HG02970 (cell line): Measurements from ENCODE around the gene ZNF408.
"Not testable (repeated sequence)": the region's sequence is repeated elsewhere in the genome, so short reads cannot be mapped to it uniquely, and the experiment has no call there.

ENCODE experiments used
- ATAC-seq: cut with Tn5 transposase; IDR thresholded peaks from one replicate; pipeline ENCODE4 v1.9.1; 2021; ENCODE audit warnings: mild to moderate bottlenecking, moderate library complexity, moderate number of reproducible peaks; ENCODE audit not compliant: unreplicated experiment, low FRiP score

ZNF408 gene

DNA sequence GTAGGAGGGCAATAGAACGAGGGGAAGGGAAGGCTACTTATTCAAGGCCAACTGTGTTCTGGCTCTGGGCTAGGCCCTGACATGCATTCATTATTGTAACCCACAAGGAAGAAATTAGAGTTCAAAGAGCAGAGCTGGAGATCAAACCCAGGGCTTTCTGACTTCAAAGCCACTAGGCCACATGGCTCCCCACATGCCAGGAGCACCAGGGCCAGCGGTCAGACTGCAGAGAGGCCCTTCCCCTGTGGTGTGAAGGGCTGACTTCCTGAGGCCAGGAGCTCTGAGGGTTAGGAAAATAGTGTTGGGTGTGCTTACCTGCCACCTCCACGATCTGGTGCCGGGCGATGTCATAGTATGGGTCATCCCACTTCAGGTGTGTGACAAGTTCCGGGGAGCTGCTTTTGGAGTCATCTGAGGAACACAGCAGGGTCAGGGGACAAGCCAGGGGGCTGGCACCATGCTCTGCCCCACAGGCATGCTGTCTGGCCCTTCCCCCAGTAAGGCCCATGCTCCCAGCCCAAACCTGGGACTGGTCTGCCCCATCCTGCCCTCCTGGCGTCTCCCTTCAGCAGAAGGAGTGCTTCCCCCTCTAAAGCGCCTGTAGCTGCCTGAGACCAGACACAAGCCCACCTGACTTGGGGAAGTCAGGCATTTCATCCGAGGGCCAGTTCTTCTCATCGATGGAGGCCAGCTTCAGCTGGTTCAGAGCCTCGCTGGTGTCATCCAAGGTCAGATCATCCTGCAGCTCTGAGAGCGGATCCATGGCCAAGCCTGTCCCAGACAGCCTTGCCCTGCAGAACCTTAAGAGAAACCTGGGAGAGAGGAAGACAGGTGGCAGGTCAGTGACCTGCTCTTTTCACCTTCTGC, 5.3 kb upstream of the ZNF408 start:
- ATAC-seq, result no peak

DNA sequence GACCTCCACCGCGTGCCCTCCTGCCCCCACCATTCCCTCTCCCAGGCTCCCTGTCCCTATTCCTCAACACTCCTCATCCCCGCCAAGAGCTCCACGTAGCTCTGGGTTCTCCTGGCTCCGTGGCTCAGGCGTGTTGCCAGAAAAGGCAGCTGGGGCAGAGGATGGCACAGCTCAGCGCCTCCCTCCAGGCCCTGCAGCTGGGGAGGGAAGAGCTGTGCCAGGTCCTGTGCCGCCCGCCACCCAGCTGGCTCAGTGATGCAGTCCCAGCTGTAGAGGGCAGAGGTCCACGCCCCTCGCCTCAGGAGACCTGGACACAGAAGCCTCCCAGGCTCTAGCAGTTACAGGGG, 4.6 kb upstream of the ZNF408 start:
- no peak for ATAC-seq

DNA sequence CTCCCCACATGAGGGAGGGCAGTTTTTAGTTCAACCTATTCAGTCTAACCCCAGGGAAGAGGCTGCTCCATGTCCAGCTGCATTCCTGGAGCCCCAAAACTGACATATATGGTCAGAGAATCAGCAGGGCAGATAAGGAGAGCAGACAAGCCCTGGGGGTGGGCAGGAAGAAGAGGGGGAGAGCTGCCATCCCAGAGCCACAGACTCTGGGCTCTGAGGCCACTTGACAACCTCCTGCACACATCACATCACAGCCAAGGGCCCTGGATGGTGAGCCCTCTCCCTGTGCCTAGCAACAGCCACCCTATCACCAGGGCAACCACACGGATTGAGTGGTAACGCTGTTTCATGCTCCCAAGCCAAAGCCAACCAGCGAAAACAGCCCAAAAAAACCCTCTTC, 3.5 kb upstream of the ZNF408 start:
- ATAC-seq, result no peak

DNA sequence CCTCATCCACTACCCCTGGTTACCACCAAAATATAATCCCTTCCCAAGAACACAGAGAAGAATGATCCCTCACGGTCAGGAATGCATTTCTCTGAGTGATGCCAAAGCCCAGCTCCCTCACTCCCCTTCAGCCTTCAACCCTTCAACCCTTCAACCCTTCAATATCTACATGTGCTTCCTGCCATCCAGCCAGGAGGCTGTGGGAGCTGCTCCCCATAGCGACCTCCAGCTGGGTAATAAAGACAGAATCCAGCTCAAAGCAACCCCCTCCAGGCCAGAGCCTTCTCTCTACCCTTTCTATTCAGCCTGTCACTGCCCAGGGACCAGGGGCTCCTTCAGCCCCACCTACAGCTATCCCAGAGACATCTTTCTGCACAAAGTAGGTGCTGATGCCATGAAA, 3.1 kb upstream of the ZNF408 start:
- ATAC-seq, result no peak

DNA sequence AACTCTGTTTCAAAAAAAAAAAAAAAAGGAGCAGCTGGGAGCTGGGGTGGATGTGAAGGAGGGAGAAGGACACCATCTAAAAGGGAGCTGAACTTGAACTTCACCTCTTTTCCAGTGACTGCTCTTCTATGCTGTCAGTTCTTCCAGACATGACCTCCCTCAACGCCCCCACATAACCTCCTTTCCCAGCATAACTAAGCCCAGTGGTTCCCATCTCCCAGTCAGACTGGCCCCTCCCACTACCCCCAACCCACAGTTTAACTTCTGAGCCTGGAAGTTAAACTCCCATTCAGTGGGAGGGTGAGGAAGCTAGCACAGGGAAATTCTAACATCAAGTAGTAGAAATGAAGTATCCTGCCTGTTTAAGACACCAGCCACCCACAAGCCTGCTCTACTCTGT, 2.2 kb upstream of the ZNF408 start:
- ATAC-seq, result no peak

DNA sequence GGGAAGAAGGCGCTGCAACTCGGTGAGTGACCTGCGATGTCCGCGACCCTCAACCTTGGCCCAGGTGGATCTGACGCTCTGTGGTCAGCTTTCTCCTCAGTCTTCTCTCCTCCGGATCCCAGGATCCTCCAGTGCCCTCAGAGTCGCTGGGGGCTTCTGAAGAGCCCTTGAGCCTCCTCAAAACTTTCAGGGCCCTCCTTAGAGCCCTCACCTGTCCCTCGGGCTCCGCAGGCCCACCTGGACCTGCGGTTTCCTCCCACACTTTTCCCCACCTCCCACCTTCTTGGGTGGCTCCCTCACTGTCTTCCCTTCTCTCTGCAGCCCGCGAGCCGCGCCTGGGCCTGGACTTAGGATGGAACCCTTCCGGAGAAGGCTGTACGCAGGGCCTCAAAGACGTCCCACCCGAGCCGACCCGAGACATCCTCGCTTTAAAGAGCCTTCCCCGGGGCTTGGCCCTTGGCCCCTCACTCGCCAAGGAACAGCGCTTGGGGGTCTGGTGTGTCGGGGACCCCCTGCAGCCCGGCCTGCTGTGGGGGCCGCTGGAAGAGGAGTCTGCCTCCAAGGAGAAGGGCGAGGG, 335 bp downstream of the ZNF408 start:
- no peak for ATAC-seq

DNA sequence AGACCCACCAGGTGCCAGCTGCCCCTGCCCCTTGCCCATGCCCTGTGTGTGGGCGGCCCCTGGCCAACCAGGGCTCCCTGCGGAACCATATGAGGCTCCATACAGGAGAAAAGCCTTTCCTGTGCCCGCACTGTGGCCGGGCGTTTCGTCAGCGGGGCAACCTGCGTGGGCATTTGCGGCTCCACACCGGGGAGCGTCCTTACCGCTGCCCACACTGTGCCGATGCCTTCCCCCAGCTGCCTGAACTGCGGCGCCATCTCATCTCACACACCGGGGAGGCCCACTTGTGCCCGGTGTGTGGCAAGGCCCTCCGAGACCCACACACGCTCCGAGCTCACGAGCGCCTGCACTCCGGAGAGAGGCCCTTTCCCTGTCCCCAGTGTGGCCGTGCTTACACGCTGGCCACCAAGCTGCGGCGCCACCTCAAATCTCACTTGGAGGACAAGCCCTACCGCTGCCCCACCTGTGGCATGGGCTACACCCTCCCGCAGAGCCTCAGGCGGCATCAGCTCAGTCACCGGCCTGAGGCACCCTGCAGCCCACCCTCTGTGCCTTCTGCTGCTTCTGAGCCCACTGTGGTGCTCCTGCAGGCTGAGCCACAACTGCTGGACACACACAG, 4.3 kb downstream of the ZNF408 start:
- no peak for ATAC-seq

DNA sequence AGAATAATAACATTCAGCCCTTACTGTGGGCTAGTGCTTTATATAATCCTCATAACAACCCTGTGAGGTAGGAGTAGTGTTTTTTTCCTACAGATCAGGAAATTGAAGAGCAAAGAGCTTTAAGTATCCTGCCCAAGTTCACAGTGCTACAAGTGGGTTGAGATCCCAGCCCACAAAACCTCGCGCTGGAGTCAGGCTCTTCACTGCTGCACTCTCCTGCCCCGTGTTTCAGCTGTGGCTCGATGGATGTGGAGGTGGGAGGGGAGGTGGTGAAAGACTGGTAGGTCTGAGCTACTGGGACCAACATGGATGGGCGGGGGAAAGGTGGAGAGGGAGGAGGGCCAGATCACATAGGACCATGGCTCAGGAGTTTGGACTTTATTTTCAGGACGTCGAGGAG, 6.1 kb downstream of the ZNF408 start:
- ATAC-seq, result no peak

DNA sequence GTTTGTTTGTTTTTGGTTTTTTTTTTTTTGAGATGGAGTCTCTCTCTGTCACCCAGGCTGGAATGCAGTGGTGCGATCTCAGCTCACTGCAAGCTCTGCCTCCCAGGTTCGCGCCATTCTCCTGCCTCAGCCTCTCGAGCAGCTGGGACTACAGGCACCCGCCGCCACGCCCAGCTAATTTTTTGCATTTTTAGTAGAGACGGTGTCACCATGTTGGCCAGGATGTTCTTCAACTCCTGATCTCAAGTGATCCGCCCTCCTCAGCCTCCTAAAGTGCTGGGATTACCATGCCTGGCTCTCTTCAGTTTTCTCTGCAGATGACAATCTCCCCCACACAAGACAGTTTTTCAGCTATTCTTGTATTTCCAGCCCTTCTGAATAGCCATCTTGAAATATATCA, 8.5 kb downstream of the ZNF408 start:
- not testable (repeated sequence) for ATAC-seq

DNA sequence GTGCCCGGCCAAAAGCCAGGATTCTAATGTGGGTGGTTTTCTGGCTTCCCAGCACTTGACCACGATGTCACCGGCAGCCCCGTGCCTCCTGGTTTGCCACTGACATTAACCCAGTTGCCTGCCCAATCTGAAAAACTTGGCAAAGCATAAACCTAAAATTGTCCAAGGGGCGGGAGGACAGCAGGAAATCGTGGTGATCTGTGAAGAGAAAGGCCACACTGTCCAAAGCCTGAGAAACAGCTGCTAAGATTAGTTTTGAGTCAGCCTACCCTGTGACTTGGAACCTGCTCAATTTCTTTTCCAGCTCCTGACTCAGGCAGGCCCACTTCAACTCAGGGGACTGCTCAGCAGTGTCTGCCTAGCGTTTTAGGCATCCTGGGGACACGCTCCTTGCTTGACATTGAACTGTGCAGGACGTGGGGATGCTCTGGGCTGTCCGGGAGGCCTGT, 10.0 kb downstream of the ZNF408 start:
- ATAC-seq, result no peak

DNA sequence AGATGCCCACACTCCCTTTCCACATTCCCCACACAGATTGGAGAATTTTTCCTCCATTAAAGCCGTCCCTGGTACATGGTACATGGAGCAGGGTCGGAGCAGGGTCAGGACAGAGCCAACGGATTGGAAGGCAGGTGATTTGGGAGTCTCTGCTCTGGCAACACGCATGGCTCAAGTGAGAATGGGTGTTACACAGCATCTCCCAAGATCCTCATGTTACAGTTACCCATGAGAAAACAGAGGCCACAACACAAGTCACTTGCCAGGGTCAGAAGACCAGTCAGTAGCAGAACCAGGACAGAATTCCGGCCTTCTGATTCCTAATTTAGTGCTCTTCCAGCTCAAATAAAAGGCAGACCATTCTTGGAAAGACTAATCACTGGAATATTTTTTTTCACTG, 10.5 kb downstream of the ZNF408 start:
- ATAC-seq, result no peak

DNA sequence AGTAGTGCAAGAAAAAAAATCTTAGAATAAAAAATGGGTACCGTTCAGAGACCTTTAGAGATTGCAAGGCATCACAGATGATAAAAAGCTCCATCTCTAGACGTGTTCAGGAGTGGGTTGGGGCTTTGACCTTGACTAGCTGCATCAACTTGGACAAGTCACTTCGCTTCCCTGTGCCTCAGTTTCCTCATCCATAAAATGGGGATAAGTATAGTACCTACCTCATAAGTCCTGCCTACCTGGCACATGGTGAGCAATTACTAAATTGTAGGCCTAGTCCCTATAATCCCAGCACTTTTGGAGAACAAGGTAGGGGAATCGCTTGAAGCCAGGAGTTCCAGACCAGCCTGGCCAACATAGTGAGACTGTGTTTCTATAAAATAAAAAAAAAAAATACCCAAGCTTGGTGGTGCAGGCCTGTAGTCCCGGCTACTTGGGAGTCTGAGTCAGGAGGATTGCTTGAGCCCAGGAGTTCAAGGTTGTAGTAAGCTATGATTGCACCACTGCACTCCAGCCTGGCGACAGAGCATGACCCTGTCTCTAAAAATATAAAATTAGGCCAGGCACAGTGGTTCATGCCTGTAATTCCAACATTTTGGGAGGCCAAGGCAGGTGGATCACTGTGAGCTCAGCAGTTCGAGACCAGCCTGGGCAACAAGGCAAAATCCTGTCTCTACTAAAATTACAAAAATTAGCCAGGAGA, 12.2 kb downstream of the ZNF408 start:
- ATAC-seq, result no peak

DNA sequence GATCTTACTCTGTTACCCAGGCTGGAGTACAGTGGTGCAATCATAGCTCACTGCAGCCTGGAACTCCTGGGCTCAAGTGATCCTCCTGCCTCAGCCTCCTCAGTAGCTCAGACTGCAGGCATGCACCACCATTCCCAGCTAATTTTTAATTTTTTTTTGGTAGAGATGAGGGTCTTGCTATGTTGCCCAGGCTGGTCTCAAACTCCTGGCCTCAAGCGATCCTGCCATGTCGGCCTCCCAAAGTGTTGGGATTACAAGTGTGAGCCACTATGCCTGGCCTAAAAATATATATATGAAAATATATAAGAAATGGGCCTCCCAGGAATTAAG, 17.0 kb downstream of the ZNF408 start:
- ATAC-seq, result not testable (repeated sequence)

DNA sequence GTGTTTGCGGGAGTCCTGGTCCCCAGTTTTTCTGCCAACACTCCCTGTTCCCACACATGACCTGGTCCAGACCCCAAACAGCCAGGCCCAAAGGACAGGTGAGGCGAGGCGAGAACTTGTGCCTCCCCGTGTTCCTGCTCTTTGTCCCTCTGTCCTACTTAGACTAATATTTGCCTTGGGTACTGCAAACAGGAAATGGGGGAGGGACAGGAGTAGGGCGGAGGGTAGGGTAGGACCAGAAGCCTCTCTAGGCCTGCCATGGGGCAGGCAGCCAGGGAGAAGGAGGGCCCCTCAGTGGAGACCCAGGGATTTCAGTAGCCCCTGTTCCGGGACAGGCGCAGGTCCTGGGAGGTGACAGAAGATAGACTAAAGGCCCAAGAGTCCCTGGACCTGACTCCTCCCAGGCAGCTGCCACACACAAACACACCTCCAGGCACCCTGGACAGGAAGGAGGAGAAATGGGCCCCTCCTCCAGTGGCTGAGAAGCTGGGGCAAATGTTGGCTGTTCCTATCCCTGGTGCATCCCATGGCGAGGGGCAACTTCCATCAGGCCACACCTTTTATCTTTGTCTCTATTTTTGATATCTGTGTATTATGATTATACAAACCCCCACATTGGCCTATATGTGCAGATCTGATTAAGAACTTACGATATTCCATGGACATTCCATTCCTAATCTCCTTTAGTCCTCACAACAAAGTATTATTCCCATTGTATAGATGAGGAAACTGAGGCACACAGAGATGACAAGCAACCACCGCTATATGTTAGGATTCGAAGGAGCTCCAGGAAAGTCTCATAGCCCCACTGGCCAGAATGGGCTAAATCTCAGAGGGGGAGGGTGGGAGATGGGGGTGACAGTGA, 17.6 kb downstream of the ZNF408 start:
- no peak for ATAC-seq

DNA sequence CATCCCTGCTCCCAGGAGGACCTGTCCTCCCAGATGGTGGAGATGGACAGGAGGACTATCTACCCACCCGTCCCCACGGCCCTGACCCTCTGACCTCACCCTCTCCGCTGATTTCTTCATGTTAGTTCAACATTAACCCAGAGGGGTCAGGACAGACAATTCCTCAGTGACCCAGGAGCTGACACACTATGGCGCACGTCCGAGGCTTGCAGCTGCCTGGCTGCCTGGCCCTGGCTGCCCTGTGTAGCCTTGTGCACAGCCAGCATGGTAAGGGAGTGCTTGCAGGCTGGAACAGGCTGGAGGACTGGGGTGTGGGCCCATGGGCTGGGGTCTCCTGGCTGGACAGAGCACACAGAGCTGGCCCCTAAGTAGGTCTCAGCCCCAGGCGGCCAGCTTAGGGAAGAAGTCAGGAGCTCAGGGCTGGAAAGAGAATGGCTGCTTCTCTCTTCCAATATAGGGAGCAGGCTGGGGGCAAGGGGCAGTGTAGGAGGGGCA, 18.3 kb downstream of the ZNF408 start, which contains the start of gene F2:
TSS of gene F2 (plus strand) at position 166 of the 495 bp plus-strand sequence. CDS start at position 189, 23 bp downstream.
- no peak for ATAC-seq

DNA sequence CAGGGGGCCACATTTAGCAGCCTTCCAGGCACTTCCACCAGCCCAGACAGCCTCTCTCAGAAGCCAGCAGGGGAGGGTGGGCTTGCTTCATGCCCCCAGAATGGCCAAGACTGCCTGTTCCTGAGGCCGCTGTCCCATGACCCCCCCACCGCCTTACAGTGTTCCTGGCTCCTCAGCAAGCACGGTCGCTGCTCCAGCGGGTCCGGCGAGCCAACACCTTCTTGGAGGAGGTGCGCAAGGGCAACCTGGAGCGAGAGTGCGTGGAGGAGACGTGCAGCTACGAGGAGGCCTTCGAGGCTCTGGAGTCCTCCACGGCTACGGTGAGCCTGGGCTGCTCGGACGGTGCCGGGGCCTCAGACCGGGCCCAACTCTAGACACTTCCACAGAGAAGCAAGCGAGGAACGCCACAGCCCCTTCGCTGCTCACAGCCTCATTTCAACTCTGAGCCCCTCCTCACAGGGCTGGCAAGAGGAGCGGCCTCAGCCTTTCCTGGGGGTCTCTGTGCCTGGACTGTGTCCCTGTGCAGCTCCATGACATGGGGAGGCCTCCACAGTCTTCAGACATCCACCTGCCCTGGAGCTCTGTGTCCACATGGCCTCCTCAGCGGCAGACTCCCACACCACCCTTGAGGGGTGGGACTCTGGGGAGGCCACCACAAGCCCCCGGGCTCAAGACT, 18.9 kb downstream of the ZNF408 start:
- ATAC-seq, result no peak

DNA sequence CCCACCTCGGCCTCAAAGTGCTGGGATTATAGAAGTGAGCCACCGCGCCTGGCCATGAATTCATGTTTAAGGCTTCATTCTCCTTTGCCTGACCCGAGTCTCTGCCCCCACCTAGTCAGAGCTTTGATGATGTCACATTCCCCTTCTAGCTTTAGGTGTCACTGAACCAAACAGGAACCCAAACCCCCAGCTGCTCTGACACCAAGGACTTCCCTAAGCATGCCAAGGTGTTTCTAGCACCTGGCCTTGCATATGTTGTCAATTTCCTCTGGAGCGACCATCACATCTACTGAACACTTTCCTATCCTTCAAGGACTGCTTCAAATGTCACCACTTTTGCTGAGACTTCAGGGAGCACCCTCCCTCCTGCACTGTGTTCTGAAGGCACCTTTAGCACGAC, 20.5 kb downstream of the ZNF408 start:
- no peak for ATAC-seq

DNA sequence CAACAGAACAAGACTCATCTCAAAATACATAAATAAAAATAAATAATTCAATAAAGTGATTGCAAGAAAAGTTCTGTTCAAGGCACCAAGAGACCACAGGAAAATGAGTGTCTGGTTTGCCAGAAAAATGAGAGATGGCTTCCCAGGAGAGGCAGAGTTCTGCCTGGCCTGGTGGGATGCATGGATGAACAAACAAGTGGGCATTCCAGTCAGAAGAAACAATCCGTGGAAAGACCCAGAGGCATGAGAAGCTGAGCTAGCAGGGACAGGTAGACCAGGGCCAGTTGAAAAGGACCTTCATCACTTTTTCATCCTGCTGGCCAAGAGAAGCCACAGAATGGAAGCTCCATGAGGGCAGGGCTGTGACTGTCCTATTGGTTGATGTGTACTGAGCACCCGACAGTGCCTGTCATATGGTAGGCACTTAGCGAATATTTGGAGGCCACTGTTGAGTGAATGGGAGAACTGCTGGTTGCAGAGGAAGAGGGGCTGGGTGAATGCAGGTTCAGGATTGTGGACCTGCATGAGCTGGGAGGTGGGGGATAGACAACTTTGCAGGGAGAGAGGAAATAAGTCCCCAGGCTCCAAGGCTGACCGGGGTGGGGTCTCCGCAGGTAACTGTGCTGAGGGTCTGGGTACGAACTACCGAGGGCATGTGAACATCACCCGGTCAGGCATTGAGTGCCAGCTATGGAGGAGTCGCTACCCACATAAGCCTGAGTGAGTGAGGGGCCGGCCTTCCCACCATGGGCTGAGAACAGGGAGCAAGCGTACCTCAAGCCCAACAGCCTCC, 21.9 kb downstream of the ZNF408 start:
- no peak for ATAC-seq

DNA sequence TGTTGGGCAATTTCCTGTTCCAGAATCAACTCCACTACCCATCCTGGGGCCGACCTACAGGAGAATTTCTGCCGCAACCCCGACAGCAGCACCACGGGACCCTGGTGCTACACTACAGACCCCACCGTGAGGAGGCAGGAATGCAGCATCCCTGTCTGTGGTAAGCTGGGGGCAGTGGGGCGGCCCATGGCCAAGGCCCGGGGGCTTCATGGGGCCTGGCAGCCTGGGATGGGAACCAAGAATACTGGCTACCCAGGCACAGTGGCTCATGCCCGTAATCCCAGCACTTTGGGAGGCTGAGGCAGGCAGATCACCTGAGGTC, 22.5 kb downstream of the ZNF408 start:
- ATAC-seq, result no peak
